Glomerular endothelial cell (primary cell): ENCODE results near the gene EOLA1. TPM values are rescaled to one million over a fixed set of nuclear protein-coding genes. Genes with fewer than 3 reads are reported as not detected.
"Not testable (repeated sequence)": the region's sequence is repeated elsewhere in the genome, so short reads cannot be mapped to it uniquely, and the experiment has no call there.

Experiments used
- DNase-seq: peaks from one replicate; pipeline ENCODE4 v3.0.0-alpha.2; 2011; ENCODE audit warnings: low read depth, low spot score; ENCODE audit errors: extremely low read depth
- total RNA-seq: library from RNA; depleted of rRNA; stranded (reverse); fragments of >200 nt; gene quantifications from 2 replicates; pipeline ENCODE4 v1.2.3, GENCODE V29; 2015

Gene EOLA1
- total RNA-seq = 10.9 and 11.2 TPM in 2 replicates

DNA sequence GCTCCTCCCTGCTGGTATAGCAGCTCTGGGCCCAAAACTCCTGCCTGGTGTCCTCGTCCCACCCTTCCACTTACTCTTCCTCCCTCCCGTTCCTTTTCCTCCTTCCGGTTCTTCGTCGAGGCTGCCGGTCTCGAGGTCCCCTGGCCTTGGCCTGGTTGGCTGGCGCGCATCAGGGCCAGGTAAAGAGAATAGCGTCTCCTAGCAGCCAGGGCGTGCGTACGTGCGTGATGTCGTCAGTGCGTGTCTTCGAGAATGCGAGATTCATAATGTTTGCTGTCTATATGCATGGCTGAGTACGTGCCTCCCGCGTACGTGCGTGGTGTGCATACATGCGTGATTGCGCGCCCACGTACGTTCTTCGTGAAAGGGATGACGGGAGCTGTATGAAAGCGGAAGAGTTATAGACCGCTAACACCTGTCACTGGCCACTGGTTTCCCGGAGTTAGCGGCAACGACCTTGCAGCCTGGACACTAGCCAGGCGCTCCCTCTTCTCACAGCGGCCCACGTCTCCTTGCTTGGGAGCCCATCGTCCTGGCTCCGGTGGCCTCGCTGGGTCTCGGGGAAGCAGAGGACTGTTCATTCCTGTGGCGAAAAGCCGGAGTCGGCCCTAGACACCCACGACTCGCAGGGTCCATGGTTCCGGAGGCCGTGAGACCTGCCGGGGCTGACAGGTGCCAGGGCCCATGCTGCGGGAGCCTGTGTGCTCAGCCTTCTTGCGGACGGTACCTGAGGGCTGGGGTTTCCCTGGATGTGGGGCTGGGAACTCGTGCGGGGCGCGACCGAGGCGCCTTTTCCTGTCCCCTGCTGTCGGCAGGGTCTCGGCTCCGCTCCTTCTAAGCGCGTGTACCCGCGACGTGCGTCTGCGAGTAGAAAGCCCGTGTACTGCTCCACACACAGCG, at the start of gene EOLA1:
EOLA1 (plus strand) TSS at position 392 of the 900 bp plus-strand sequence. CDS start 4,619 bp downstream, outside the sequence.
- DNase-seq = no peak

- DNase-seq = no peak
Observed at GRCh38 chrX:149491812-149492211, 49.0 kb upstream of the EOLA1 start.

DNA sequence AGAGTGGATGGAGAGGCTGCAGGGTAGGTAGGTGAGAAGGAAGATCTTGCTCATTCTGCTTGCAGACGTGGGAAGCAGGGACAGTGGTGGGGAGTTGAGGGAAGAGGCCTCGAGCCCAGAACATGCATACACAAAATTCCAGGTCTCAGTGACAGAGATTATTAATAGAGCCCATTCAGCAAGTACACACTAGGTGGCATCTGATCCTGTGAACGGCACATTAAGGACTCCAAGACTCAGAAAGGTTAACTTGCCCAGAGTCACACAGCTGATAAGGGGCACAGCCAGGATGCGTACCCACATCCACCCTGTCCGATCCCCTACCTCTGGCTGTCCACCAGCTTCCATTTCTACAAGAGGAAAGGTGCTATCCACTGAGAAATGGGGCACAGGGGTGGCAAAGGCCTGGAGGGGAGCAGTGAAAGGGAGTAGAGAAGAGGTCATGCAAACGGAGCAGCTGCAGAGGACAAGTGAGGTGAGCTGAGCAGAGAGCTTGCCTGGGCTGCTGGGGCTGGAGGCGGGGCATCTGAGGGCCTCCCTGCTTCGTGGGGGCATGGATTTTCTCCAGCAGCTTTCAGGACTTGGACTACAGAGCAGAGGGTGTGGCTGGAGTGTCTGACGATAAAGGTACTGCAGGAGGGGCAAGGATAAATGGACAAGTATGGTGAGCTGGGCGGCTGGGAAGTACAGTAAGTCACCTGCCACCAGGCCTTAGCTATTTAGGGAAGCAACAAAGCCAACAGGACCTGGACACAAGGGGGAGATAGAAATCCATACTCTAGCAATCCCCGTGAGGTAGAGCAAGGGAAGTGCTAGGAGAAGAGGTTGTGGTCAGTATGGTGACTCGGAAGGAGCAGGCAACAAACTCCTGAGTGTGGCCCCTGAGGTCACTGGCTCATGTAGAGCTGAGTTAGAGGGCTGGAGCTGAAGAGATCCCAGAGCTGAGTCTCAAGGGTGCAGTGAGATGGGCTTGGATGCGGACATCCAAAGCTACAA, 46.9 kb upstream of the EOLA1 start:
- DNase-seq = no peak

GRCh38 chrX:149494844-149495565, 45.8 kb upstream of the EOLA1 start:
- no peak for DNase-seq

DNA sequence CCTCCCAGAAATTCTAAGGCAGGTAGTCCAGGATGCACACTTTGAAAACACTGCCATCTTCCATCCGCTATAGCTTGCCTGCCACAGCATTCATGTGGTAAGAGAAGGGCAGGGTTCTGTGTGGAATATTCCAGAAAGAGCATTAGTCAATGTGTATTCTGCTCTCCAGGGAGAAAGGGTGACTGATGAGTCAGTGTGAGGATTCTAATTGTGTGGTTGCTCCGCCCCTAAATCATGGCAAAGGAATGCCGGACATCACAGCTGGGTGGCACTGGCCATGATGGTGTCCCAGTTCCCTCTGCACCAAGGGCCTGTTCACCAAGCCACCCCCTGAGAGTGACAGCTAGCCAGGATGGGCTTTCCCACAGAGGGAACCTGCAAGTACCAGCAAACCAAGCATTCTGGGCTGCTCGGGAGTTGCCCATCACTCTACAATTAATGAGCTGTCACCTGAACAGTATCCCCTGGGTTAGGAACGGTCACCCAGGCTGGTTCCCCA, 45.2 kb upstream of the EOLA1 start:
- no peak for DNase-seq

DNA sequence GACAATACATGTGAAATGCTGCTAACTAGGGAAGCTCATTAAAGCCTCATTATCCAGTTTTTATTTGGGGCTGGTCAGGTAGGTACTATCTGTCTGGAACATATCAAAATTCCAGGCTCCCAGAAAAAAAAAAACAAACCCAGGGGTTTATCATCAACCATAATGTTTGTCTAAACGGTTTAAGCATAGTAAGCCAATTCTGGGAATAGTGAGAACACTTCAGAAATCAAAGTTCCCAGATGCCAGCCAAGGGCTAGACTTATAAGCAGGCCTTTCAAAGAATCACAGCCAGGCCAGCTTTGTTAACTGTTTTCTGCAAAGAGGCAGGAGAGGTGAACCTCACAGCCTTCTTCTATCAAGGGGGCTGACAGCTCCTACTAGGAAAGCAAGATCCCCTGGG, 43.8 kb upstream of the EOLA1 start:
- no peak for DNase-seq

DNA sequence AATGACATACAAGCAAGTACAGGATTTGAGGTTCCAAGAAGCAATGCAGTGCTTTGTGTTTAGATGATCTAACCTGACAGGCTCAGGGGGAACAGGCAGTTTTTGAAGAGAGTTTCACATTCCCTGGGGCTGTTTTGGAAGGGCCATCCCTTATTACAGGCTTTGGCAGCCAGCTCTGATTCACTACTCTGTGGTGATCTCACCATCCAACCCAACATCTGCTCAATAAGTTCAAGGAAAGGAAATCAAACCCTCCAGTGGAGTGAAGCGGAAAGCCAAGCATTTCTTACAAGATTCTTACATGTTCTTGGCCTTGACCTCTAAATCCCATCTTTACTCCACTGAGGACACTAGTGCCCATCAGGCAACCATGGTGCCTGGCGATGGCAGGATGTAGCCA, 43.2 kb upstream of the EOLA1 start:
- DNase-seq = no peak

GRCh38 chrX:149498767-149499166, 42.0 kb upstream of the EOLA1 start:
- DNase-seq = no peak

GRCh38 chrX:149499766-149500165, 41.0 kb upstream of the EOLA1 start:
- no peak for DNase-seq

DNA sequence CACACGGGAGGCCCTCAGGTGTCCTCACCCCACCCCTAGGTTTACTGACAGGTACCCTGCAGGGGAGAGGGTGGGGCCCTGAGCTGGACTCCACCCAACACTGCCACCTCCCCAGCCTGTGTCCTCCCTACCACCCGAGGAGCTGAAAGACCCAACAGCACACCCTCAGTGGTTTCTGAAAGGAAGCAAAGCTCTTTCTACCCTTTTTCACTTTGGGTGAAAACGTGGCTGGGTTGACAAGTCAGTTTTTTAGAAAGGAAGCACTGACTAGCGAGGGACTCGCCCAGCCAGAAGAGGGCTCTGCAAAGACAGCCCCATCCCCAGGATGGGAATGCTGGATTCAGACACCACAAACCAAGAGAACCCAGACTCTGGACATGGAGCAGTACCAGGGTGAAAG, 37.9 kb upstream of the EOLA1 start:
- DNase-seq = not testable (repeated sequence)

GRCh38 chrX:149503446-149503845, 37.4 kb upstream of the EOLA1 start:
- not testable (repeated sequence) for DNase-seq

DNA sequence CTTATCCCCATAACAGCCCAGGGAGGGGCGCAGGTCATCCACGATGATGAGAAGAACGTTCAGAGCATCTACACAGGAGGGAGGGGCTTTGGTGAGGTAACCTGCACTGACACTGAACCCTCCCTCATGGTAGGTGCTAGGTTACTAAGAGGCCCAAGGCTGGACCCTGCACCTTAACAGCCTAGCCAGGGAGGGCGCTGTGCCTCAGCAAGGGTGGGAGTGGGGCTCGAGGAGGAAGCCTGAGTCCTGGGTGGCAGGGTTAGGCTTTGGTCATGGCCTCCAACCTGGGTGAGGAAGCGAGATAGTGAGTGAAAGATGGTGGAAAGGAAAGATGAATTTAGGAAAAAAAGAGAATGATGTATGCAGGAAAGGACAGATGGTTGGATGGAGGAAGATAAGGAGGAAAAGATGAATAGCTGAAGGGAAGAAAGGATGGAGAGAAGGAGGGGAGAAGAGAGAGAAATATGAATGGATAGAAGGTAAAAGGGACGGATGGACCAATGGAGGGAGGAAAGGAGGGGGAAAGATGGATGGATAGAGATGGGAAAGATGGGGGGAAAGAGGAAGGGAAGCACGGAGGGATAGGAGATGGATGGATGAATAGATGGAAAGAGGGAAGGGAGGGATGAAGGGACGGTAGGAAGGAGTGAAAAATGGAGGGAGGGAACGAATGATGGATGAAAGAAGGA, 36.4 kb upstream of the EOLA1 start:
- no peak for DNase-seq

DNA sequence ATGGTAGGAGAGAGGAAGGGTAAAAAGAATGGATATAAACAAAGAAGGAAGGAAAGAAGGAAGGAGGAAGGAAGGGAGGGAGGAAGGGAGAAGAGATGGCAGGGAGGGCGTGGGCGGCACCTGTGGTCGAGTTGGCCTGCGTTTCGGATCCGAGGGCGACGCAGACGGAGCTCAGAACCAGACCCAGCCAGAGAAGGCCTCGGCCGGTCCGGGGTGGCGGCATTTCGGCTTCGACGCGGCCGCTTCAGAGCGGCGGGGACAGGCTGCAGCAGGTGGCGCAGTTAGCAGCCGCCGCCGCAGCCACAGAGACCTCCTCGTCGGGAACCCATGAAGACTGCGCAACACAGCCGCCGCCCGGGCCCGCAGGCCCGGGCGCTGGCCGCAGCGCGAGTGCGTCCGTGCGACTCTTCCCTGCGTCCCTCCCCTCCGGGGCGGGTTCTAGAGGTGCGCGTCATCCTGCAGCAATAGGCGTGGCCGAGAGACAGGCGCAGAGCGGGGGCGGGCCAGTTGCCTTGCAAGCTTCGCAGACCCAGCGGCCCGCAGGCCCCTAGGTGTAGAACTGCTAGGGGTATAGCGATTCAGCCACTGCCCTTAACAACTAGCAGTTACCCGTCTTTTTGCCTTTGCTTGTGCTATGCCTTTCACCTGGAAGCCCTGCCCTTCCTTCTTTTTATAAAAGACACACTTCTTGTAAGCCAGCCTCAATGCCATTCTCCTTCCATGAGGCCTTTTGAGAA, 35.7 kb upstream of the EOLA1 start, which contains the start of gene IDS:
IDS (minus strand) TSS at position 392 of the 737 bp plus-strand sequence; CDS start at position 223, 169 bp downstream.
- no peak for DNase-seq

DNA sequence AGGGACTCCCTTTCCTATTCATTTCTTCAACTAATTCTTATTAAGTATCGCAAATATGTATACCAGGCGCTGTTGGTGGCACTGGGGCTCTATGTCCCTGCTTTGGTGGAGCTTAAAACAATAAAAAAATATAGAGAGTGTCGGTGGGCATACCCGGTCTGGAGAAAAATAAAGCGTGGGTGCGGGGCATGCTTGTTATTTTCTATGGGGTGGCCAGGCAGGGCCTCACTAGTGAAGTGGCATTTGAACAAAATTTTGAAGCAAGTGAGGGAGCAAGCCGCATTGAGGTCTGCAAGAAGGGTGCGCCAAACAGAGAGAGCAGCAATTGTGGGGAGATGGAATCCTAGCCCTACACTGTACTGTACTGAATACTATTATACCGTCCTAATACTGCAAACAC, 35.1 kb upstream of the EOLA1 start:
- DNase-seq = no peak

GRCh38 chrX:149506349-149506748, 34.5 kb upstream of the EOLA1 start:
- DNase-seq = no peak

DNA sequence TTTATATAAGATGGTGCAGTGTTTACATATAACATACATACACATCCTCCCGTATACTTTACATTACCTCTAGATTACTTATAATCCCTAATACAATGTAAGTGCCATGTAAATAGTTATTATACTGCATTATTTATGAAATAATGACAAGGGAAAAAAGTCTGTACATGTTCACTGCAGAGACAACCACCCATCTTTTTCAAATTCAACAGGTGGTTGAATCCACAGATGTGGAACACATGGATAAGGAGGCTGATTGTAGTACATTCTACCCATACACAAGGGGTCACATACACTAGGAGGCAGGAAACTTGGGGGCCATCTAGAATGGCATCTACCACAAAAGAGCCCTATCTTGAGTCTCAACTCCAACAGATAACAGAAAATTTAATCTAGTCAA, 32.3 kb upstream of the EOLA1 start:
- no peak for DNase-seq

GRCh38 chrX:149510386-149510785, 30.4 kb upstream of the EOLA1 start:
- DNase-seq = no peak

DNA sequence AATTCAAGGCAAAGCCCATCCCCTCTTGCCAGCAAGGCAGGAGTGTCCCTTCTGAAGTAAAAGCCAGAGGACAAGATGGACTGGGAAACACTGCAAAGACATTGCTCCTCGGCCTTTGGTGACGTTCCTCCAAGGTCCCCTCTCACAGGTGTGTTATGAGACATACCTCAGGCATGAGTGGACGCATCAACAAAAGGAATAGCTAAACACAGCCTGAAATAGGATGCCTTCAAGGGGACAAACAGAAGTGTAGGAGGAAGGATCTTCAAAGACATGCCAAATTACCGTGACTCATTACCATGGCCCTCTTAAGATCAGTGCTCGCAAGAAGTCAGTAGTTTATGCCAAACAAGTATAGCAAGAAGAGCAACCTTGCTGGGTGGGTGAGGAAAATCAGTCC, 29.7 kb upstream of the EOLA1 start:
- no peak for DNase-seq

- DNase-seq = no peak
Observed at GRCh38 chrX:149512225-149512885, 28.5 kb upstream of the EOLA1 start.
